Heart left ventricle (tissue), 16 donors: ENCODE results near the gene MZT2A. TPM values are rescaled to one million over a fixed set of nuclear protein-coding genes. Genes with fewer than 3 reads are reported as not detected.
"Not testable (repeated sequence)": the region's sequence is repeated elsewhere in the genome, so short reads cannot be mapped to it uniquely, and the experiment has no call there.

Source experiments
- ATAC-seq, 4 donors: fragments of 200-7000 bp; cut with Tn5 transposase; one replicate each; pipeline ENCODE4 v1.9.1; 2020 to 2022; ENCODE audit warnings: moderate library complexity in 4 of 4, mild to moderate bottlenecking in 3 of 4, moderate number of reproducible peaks in 1 of 4
- DNase-seq, 5 donors: peaks; one replicate each; pipeline ENCODE4 v3.0.0-alpha.2; 2020
- H3K27ac ChIP-seq, 12 donors: fragments of 200-600 bp; sonication (generic) in 4 of 12; one replicate each; pipeline versions ENCODE4 v1.5.0 to v1.8.0; 2016 to 2022; ENCODE audit warnings: mild to moderate bottlenecking in 2 of 12
- H3K27me3 ChIP-seq, 9 donors: fragments of 200-600 bp; sonication (generic) in 2 of 9; one replicate each; pipeline versions ENCODE4 v1.5.1 to v1.8.0; 2016 to 2022; ENCODE audit warnings: mild to moderate bottlenecking in 3 of 9
- H3K36me3 ChIP-seq, 9 donors: fragments of 200-600 bp; sonication (generic) in 2 of 9; one replicate each; pipeline versions ENCODE4 v1.5.0 to v1.8.0; 2018 to 2022; ENCODE audit warnings: mild to moderate bottlenecking in 2 of 9
- H3K4me1 ChIP-seq, 12 donors: fragments of 200-600 bp; sonication (generic) in 4 of 12; one replicate each; pipeline versions ENCODE4 v1.5.0 to v1.8.0; 2016 to 2022; ENCODE audit warnings: mild to moderate bottlenecking in 3 of 12
- H3K4me3 ChIP-seq, 12 donors: fragments of 200-600 bp; sonication (generic) in 4 of 12; one replicate each; pipeline versions ENCODE4 v1.5.0 to v1.8.0; 2017 to 2022; ENCODE audit warnings: mild to moderate bottlenecking in 9 of 12, moderate library complexity in 4 of 12
- H3K9me3 ChIP-seq, 12 donors: fragments of 200-600 bp; sonication (generic) in 4 of 12; one replicate each; pipeline versions ENCODE4 v1.5.0 to v1.8.0; 2016 to 2022; ENCODE audit warnings: mild to moderate bottlenecking in 1 of 12
- CTCF ChIP-seq, 12 donors: fragments of 200-600 bp; sonication (generic) in 4 of 12; IDR thresholded peaks; one replicate each; pipeline versions ENCODE4 v1.5.0 to v1.8.0; 2018 to 2022; ENCODE audit warnings: antibody characterized with exemption in 12 of 12, mild to moderate bottlenecking in 5 of 12
- POLR2A ChIP-seq, 2 donors: fragments of 450-650 bp; IDR thresholded peaks; one replicate each; pipeline ENCODE4 v1.6.1; 2017; ENCODE audit warnings: antibody characterized with exemption in 2 of 2, mild to moderate bottlenecking in 2 of 2, moderate library complexity in 2 of 2
- WGBS, 4 donors: extraction: QIAGEN DNeasy Blood & Tissue Kit in 2 of 4; methylation state at CpG; one replicate each; pipeline versions ENCODE4 v1.1.5 to v1.1.7; 2013 to 2018; 5-methylcytosine and 5-hydroxymethylcytosine counted together
- intact Hi-C, 10 donors: fragments of 100-400 bp; cut with DNase I; formaldehyde crosslinking; loops; one replicate each; pipeline versions ENCODE4 v1.11.1 to v1.14.2; 2022
- polyA plus RNA-seq, 2 donors: library from polyadenylated mRNA; stranded (reverse); fragments of 200-250 nt; gene quantifications; one replicate each; pipeline ENCODE4 v1.2.3, GENCODE V29; 2013
- total RNA-seq, 9 donors: library from RNA; depleted of rRNA in 2 of 9; stranded (reverse); fragments of >200 nt in 2 of 9; fragmentation: NEBNext Ultra II Directional in 3 of 9; extraction: Animal tissue kit (Norgen Biotek cat#: 25700) in 3 of 9; gene quantifications; one replicate each; pipeline versions ENCODE4 v1.1.0 to v1.2.4, GENCODE V29; 2016 to 2023
- donor health status: ischemic (EF 13 %, LVEDD 7.1; RV severe dilation, severe dysfunction).
- donor health status: healthy with polysubstance abuse.
- donor health status: DM: no; HTN: yes; CAD: no.
- donor health status: DM: no; HTN: no; CAD: no.
- donor health status: ischemic (EF 25% LVEDD 6.9; RV normal size, moderate dysfunction).
- donor health status: ischemic (EF 25% LVEDD 5.7; RV mildly dilated, moderate dysfunction).
- donor health status: healthy.
- donor health status: DM: yes; HTN: yes; CAD: no.
- donor health status: ischemic (EF 35%, LVEDD 5.7; RV mildly dilated, moderate dysfunction).
- donor health status: nonischemic (EF 11% LVEDD 7.7; RV severe dilation, severe dysfunction).
- donor health status: DM: yes; HTN: yes; CAD: no.
- donor health status: PGD.
- donor health status: ischemic (EF 29% LVEDD 5.4; RV normal size, mild dysfunction).
- donor health status: nonischemic (EF 23%, LVEDD 6.1; RV moderate dilation, normal function).

MZT2A gene
- total and polyA plus RNA-seq, 11 donors, result 112 to 438 (median 203) TPM

- DNase-seq, result no peak
- Histone ChIP-seq H3K27me3 (no peaks in the 10 kb centered on the region), H3K4me3 (peak overlapping the region; percentile 65 to 97 (median 84)), H3K9me3 (no peaks in the 10 kb centered on the region), H3K36me3 (peaks cover 0 to 14% (median 4%) of the 10 kb centered on the region in 9 donors), H3K4me1 (peaks cover 2 to 60% (median 24%) of the 10 kb centered on the region in 12 donors), H3K27ac (peak overlapping the region; percentile 82 to 96 (median 88))
- intact Hi-C loops, result loop anchor here in 4 of 10 donors (5.0 to 10.0 kb wide), 4 partner anchors 79 to 339 kb away; no protein-coding TSS in a partner anchor
- TF ChIP-seq POLR2A (IDR thresholded peaks at IDR 0.05), result no peak
- no peak for TF ChIP-seq CTCF (IDR thresholded peaks at IDR 0.05)
- 0 to 1% (median 0%) methylated on average over 28 to 40 of the region's 40 CpGs for WGBS, 4 donors
- ATAC-seq, result peak in 2 of 4 donors; percentile 8 to 23
Observed at GRCh38 chr2:131493199-131493968, 1.2 kb upstream of the MZT2A start.

DNA sequence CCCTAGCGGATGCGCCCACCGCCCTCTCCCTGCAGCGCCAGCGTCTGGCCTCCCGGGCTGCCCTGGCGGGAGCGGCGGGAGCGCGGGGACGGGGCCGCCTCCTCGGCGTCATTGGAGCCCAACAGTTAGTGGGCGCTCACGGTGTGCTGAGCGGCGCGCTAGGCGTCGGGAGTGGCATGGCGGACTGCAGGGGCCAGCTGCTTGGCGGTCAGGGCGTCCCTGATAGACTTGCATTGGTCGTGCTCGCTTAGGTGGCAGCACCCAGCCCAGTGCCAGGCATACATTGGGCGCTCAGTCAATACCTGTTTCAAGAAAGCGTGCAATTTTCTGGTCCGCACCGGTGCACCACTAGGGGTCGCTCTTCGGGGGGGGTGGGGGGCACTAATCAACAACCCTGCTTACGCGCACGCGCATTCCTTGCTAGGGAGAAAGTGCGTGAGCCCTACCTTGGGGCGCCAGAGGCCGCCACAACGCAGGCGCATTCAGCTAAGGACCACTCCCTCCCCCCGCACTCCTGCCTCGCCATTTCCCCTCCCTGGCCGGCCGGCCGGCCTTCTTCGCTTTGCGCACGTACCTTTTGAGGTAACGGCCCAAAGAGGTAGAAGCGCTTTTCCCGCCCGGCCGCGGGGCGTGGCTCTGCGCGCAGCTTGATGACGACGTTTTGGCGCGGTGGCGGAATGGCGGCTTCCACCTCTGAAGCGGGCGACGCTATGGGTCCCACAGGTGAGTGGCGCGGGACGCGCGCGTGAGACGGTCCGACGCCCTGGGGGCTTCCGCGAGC, 411 bp upstream of the MZT2A start:
- H3K27ac ChIP-seq, result peak overlapping the region; percentile 82 to 96 (median 88)
- H3K27me3 ChIP-seq, result no peaks in the 10 kb centered on the region
- H3K9me3 ChIP-seq, result no peaks in the 10 kb centered on the region
- TF ChIP-seq POLR2A (IDR thresholded peaks at IDR 0.05), result peak in 1 of 2 donors; percentile 59
- peak; percentile 56 to 87 (median 75) for TF ChIP-seq CTCF (IDR thresholded peaks at IDR 0.05)
- WGBS, 4 donors, result 0 to 1% (median 0%) methylated on average over 15 to 79 of the region's 79 CpGs
- ATAC-seq, result peak; percentile 86 to 96 (median 88)
- peaks cover 0 to 8% (median 4%) of the 10 kb centered on the region in 9 donors for H3K36me3 ChIP-seq
- peaks cover 2 to 63% (median 24%) of the 10 kb centered on the region in 12 donors for H3K4me1 ChIP-seq
- intact Hi-C loops, result loop anchor here in 4 of 10 donors (5.0 to 10.0 kb wide), 4 partner anchors 78 to 338 kb away; no protein-coding TSS in a partner anchor
- DNase-seq, result peak; percentile 92 to 96 (median 93)
- peak overlapping the region; percentile 65 to 97 (median 84) for H3K4me3 ChIP-seq

DNA sequence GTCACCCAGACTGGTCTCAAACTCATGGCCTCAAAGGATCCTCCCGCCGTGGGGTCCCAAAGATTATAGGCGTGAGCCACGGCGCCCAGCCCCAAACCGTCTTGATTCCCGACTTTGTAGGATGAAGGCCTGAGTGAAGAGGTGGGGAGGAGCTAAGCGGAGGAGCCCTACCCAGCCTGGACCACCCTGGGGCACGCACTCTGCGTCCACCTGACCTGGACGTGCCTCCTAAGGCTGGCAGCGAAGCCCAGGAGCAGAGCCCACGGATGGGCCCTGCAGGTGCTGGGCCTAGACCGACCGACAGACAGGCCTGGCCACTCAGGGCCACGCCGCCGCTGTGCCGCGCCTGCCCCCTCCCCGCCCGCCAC, 744 bp downstream of the MZT2A start:
- H3K4me1 ChIP-seq, result peaks cover 2 to 57% (median 20%) of the 10 kb centered on the region in 12 donors
- H3K27ac ChIP-seq, result peak overlapping the region in 7 of 12 donors; percentile 26 to 76 (median 34)
- not testable (repeated sequence) for H3K27me3 ChIP-seq, H3K36me3 ChIP-seq, H3K9me3 ChIP-seq
- ATAC-seq (peak in 2 of 4 donors; percentile 20 to 24), DNase-seq (peak in 1 of 5 donors; percentile 40)
- peak overlapping the region in 11 of 12 donors; percentile 32 to 97 (median 83) for H3K4me3 ChIP-seq
- WGBS, 4 donors, result 28 to 47% (median 37%) methylated on average over 8 to 22 of the region's 22 CpGs
- intact Hi-C loops, result loop anchor here in 4 of 10 donors (5.0 to 10.0 kb wide), 4 partner anchors 77 to 337 kb away; no protein-coding TSS in a partner anchor

DNA sequence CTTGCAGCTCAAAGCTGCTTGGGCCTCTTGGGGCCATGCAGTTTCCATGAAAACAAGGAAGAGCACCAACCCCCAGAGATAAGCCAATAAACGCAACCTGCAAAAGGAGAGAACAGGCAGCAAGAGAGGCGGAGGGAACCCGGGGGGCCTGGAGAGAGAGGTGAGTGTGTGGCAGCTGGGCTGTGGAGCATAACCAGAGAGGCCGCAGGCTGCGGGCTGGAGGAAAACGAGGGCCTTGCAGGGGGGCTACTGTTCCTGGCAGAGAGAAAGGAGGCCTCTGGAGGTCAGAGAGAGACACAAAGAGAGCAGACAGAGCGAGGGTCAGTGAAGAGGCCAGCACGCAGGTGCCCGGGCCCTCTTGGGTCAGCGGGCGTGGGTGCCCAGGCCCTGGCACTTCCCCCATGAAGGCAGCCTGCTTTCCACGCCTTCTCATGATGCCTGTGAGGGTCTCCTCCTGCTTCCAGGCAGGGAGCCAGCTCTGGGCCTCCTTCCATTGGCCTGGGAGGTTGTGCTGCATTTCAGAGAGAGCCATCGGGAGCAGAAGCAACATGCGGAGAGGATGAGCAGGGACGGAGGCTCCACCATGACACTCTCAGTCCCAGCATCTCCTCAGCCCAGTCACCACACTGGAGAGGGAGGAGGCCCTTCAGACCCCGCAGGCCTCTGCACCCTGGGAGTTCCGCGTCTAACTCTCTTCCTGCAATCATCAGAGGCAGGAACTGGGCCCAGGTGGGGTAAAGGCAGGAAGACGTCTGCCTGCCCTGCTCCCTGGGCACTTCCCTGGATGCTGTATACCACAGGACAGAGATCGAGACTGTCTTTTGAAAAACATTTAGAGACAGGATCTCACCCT, 1.4 kb downstream of the MZT2A start:
- not testable (repeated sequence) for ATAC-seq, H3K27me3 ChIP-seq, H3K36me3 ChIP-seq, H3K9me3 ChIP-seq
- Histone ChIP-seq H3K27ac (peak overlapping the region in 8 of 12 donors; percentile 13 to 76 (median 33)), H3K4me1 (peaks cover 2 to 57% (median 20%) of the 10 kb centered on the region in 12 donors), H3K4me3 (peak overlapping the region in 11 of 12 donors; percentile 32 to 97 (median 83))
- WGBS, 4 donors, result 68 to 73% (median 70%) methylated on average over 19 to 20 of the region's 20 CpGs
- DNase-seq, result peak in 2 of 5 donors; percentile 59 to 62
- intact Hi-C loops, result loop anchor here in 4 of 10 donors (5.0 to 10.0 kb wide), 4 partner anchors 76 to 336 kb away; no protein-coding TSS in a partner anchor
